GM12864 (cell line): ENCODE data around the gene TBC1D4.

ENCODE experiments used
- DNase-seq: peaks from one replicate; pipeline ENCODE4 v3.0.0-alpha.2; 2011; ENCODE audit warnings: low read depth
- H3K4me3 ChIP-seq: 2 replicates; pipeline ENCODE4 v1.5.1; 2011; ENCODE audit warnings: mild to moderate bottlenecking, low read depth, low read length, control low read depth
- CTCF ChIP-seq: IDR thresholded peaks from 2 replicates; pipeline ENCODE4 v1.5.1; 2011; ENCODE audit warnings: low read depth, mild to moderate bottlenecking, moderate library complexity, low read length, control low read depth, inconsistent platforms; ENCODE audit errors: missing control alignments

Gene TBC1D4

GRCh38 chr13:75333103-75333502 is 148.9 kb downstream of the TBC1D4 start:
- no peak for TF ChIP-seq CTCF
- H3K4me3 ChIP-seq, result no peak overlapping the region
- no peak for DNase-seq

- no peak overlapping the region for H3K4me3 ChIP-seq
- DNase-seq, result no peak
- TF ChIP-seq CTCF, result no peak
Observed at GRCh38 chr13:75331792-75332349, 150.1 kb downstream of the TBC1D4 start.

- no peak overlapping the region for H3K4me3 ChIP-seq
- DNase-seq, result no peak
- TF ChIP-seq CTCF, result no peak
Observed at GRCh38 chr13:75330770-75331169, 151.2 kb downstream of the TBC1D4 start.

GRCh38 chr13:75329723-75330122 is 152.2 kb downstream of the TBC1D4 start:
- no peak for TF ChIP-seq CTCF
- DNase-seq, result no peak
- no peak overlapping the region for H3K4me3 ChIP-seq

- no peak for TF ChIP-seq CTCF
Observed at GRCh38 chr13:75329097-75329496, 152.9 kb downstream of the TBC1D4 start.

GRCh38 chr13:75327135-75327510 is 154.8 kb downstream of the TBC1D4 start:
- no peak for DNase-seq
- no peak overlapping the region; the same call in 1 of the 2 replicates for H3K4me3 ChIP-seq
- TF ChIP-seq CTCF, result no peak

More at GRCh38 chr13:75329097-75329496, 152.9 kb downstream of the TBC1D4 start:
- H3K4me3 ChIP-seq, result no peak overlapping the region
- DNase-seq, result no peak
